H1 (cell line): ENCODE data around the gene DLG5. TPM values are rescaled to one million over a fixed set of nuclear protein-coding genes. Genes with fewer than 3 reads are reported as not detected.

ENCODE experiments used
- CTCF ChIA-PET: fragments of 300-600 bp; sonication (Branson Sonifier 250); formaldehyde crosslinking; loops from one replicate; lab custom pipeline; 2021; ENCODE audit not compliant: partially characterized antibody; lab: Charles Lee
- POLR2A ChIA-PET: fragments of 300-600 bp; sonication (Branson Sonifier 250); formaldehyde crosslinking; loops from one replicate; lab custom pipeline; 2021; ENCODE audit warnings: inconsistent platforms; ENCODE audit not compliant: partially characterized antibody; lab: Charles Lee
- DNase-seq, 2 experiments: peaks; one replicate each; pipeline versions ENCODE4 v3.0.0 to v3.0.0-alpha.2; 2010 to 2022; ENCODE audit warnings: low spot score in 2 of 2, low read depth in 1 of 2, mixed read lengths in 1 of 2
- FAIRE-seq: peaks from 2 replicates; lab custom pipeline; 2011; peaks lifted over from hg19 to GRCh38; lab: Jason Lieb, UNC
- H2AFZ ChIP-seq: 2 replicates; pipeline ENCODE4 v1.8.1; 2012; ENCODE audit warnings: low read length, inconsistent platforms
- H2AK5ac ChIP-seq: 2 replicates; pipeline ENCODE4 v1.6.1; 2013; ENCODE audit warnings: low read depth, low read length
- H2BK120ac ChIP-seq: replicated peaks from 2 replicates; pipeline ENCODE3; 2013; ENCODE audit warnings: low read depth, low read length, inconsistent platforms
- H2BK12ac ChIP-seq: 2 replicates; pipeline ENCODE4 v1.6.1; 2013; ENCODE audit warnings: low read depth, low read length
- H2BK15ac ChIP-seq: 2 replicates; pipeline ENCODE4 v1.6.1; 2013; ENCODE audit warnings: low read length
- H2BK20ac ChIP-seq: 2 replicates; pipeline ENCODE4 v1.6.1; 2013; ENCODE audit warnings: low read length
- H2BK5ac ChIP-seq: 2 replicates; pipeline ENCODE4 v1.6.1; 2013; ENCODE audit warnings: low read depth, low read length
- H3K14ac ChIP-seq: 2 replicates; pipeline ENCODE4 v1.6.1; 2013; ENCODE audit warnings: inconsistent platforms; ENCODE audit not compliant: insufficient read length
- H3K18ac ChIP-seq: 2 replicates; pipeline ENCODE4 v1.6.1; 2013; ENCODE audit warnings: low read length; ENCODE audit errors: extremely low read depth
- H3K23ac ChIP-seq: 2 replicates; pipeline ENCODE4 v1.6.1; 2013; ENCODE audit warnings: inconsistent platforms; ENCODE audit not compliant: insufficient read length
- H3K23me2 ChIP-seq: 2 replicates; pipeline ENCODE4 v1.6.1; 2013; ENCODE audit warnings: low read depth, low read length
- H3K27ac ChIP-seq: 2 replicates; pipeline ENCODE4 v1.6.1; 2011; ENCODE audit warnings: low read depth, low read length, inconsistent platforms
- H3K27me3 ChIP-seq, 4 experiments: replicated peaks in 1 of 4; 1 replicate in 1 of 4; 2 replicates in 3 of 4; pipeline versions ENCODE4 v1.6.1 to v1.8.1; 2011 to 2013; ENCODE audit warnings: low read length in 3 of 4, mild to moderate bottlenecking in 3 of 4, inconsistent platforms in 2 of 4, mixed read lengths in 2 of 4, moderate library complexity in 1 of 4; ENCODE audit not compliant: control insufficient read depth in 3 of 4, insufficient read depth in 3 of 4; ENCODE audit errors: extremely low read depth in 1 of 4
- H3K36me3 ChIP-seq, 4 experiments: 2 replicates each; pipeline versions ENCODE4 v1.6.1 to v1.8.1; 2011 to 2013; ENCODE audit warnings: mild to moderate bottlenecking in 4 of 4, low read length in 3 of 4, moderate library complexity in 2 of 4, control low read depth in 1 of 4, inconsistent platforms in 1 of 4; ENCODE audit not compliant: insufficient read depth in 4 of 4, control insufficient read depth in 2 of 4
- H3K4ac ChIP-seq: replicated peaks from 2 replicates; pipeline ENCODE3; 2013; ENCODE audit warnings: low read length, low read depth, mixed read lengths, inconsistent platforms; ENCODE audit not compliant: insufficient read length
- H3K4me1 ChIP-seq, 4 experiments: replicated peaks in 1 of 4; 1 replicate in 1 of 4; 2 replicates in 3 of 4; pipeline versions ENCODE4 v1.6.1 to v1.8.1; 2011 to 2013; ENCODE audit warnings: low read length in 3 of 4, inconsistent platforms in 2 of 4, mixed read lengths in 1 of 4; ENCODE audit not compliant: insufficient read depth in 4 of 4, control insufficient read depth in 3 of 4
- H3K4me2 ChIP-seq, 2 experiments: 2 replicates each; pipeline versions ENCODE4 v1.6.1 to v1.8.1; 2011 to 2013; ENCODE audit warnings: low read depth in 2 of 2, low read length in 2 of 2, control low read depth in 1 of 2, inconsistent platforms in 1 of 2, mild to moderate bottlenecking in 1 of 2; ENCODE audit not compliant: insufficient read depth in 1 of 2
- H3K4me3 ChIP-seq, 4 experiments: fragments of 200-600, 300-600 bp in 1 of 4; sonication (generic), shearing (Covaris generic), sonication (Bioruptor Twin) in 1 of 4; 2 replicates each; pipeline versions ENCODE4 v1.5.1 to v1.8.1; 2011 to 2016; ENCODE audit warnings: low read length in 4 of 4, low read depth in 3 of 4, control low read depth in 2 of 4, inconsistent platforms in 2 of 4, mild to moderate bottlenecking in 2 of 4, mixed read lengths in 1 of 4, moderate library complexity in 1 of 4; ENCODE audit not compliant: insufficient read depth in 2 of 4; ENCODE audit errors: extremely low read depth in 1 of 4
- H3K56ac ChIP-seq: replicated peaks from 2 replicates; pipeline ENCODE3; 2013; ENCODE audit warnings: low read depth, mild to moderate bottlenecking, mixed read lengths, low read length, inconsistent platforms; ENCODE audit not compliant: insufficient read length
- H3K79me1 ChIP-seq: 2 replicates; pipeline ENCODE4 v1.6.1; 2013; ENCODE audit warnings: low read depth, low read length, control low read depth
- H3K79me2 ChIP-seq, 2 experiments: 2 replicates each; pipeline versions ENCODE4 v1.6.1 to v1.8.1; 2012 to 2013; ENCODE audit warnings: low read length in 2 of 2, mild to moderate bottlenecking in 2 of 2, inconsistent platforms in 1 of 2; ENCODE audit not compliant: insufficient read depth in 2 of 2, control insufficient read depth in 1 of 2
- H3K9ac ChIP-seq, 4 experiments: replicated peaks in 1 of 4; 1 replicate in 1 of 4; 2 replicates in 3 of 4; pipeline versions ENCODE4 v1.6.1 to v1.8.1; 2011 to 2013; ENCODE audit warnings: low read depth in 3 of 4, low read length in 3 of 4, control low read depth in 2 of 4, mild to moderate bottlenecking in 2 of 4, moderate library complexity in 2 of 4, inconsistent platforms in 1 of 4; ENCODE audit errors: extremely low read depth in 1 of 4
- H3K9me3 ChIP-seq, 2 experiments: 2 replicates each; pipeline versions ENCODE4 v1.6.1 to v1.8.1; 2012 to 2013; ENCODE audit warnings: mild to moderate bottlenecking in 2 of 2, moderate library complexity in 2 of 2, control low read depth in 1 of 2, inconsistent platforms in 1 of 2, low read depth in 1 of 2, low read length in 1 of 2, mixed read lengths in 1 of 2; ENCODE audit not compliant: insufficient read depth in 2 of 2
- H4K20me1 ChIP-seq, 2 experiments: replicated peaks in 1 of 2; 2 replicates each; pipeline versions ENCODE3 to v1.8.1; 2011 to 2013; ENCODE audit warnings: inconsistent platforms in 2 of 2, low read length in 2 of 2, mild to moderate bottlenecking in 1 of 2; ENCODE audit not compliant: insufficient read depth in 2 of 2, control insufficient read depth in 1 of 2
- H4K5ac ChIP-seq: 2 replicates; pipeline ENCODE4 v1.6.1; 2013; ENCODE audit warnings: low read length, low read depth, mixed read lengths, inconsistent platforms; ENCODE audit not compliant: insufficient read length
- H4K8ac ChIP-seq: 2 replicates; pipeline ENCODE4 v1.8.0; 2013; ENCODE audit warnings: mild to moderate bottlenecking, moderate library complexity, low read length, inconsistent platforms; ENCODE audit not compliant: insufficient read depth; ENCODE audit errors: extremely low read depth
- H4K91ac ChIP-seq: replicated peaks from 2 replicates; pipeline ENCODE3; 2013; ENCODE audit warnings: low read length, mixed read lengths, inconsistent platforms; ENCODE audit not compliant: insufficient read length
- ATF2 ChIP-seq: IDR thresholded peaks from 2 replicates; pipeline ENCODE4 v1.6.1; 2012; ENCODE audit warnings: low read length, inconsistent platforms
- E2F6 ChIP-seq: IDR thresholded peaks from 2 replicates; pipeline ENCODE4 v1.6.1; 2012; ENCODE audit warnings: inconsistent platforms
- POLR2A ChIP-seq, 2 experiments: IDR thresholded peaks; 1 replicate in 1 of 2; 2 replicates in 1 of 2; pipeline ENCODE4 v1.6.1; 2011; ENCODE audit warnings: low read depth in 2 of 2, low read length in 2 of 2, mild to moderate bottlenecking in 2 of 2; ENCODE audit errors: control extremely low read depth in 1 of 2
- POLR2AphosphoS5 ChIP-seq: IDR thresholded peaks from 2 replicates; pipeline ENCODE4 v1.6.1; 2011; ENCODE audit warnings: low read depth, low read length
- RXRA ChIP-seq: IDR thresholded peaks from 2 replicates; pipeline ENCODE4 v1.6.1; 2011; ENCODE audit warnings: low read depth, mild to moderate bottlenecking, low read length, moderate library complexity; ENCODE audit not compliant: insufficient read depth
- SP1 ChIP-seq: IDR thresholded peaks from 2 replicates; pipeline ENCODE4 v1.6.1; 2011; ENCODE audit warnings: low read depth, low read length
- TAF7 ChIP-seq: optimal IDR thresholded peaks from 2 replicates; pipeline ENCODE3; 2011; ENCODE audit warnings: low read depth, mild to moderate bottlenecking, inconsistent platforms, low read length, moderate library complexity, borderline replicate concordance
- TEAD4 ChIP-seq: IDR thresholded peaks from 2 replicates; pipeline ENCODE4 v1.6.1; 2012; ENCODE audit warnings: low read depth, low read length, inconsistent platforms, mixed read lengths
- WGBS, 2 experiments: shearing (Covaris generic) in 1 of 2; methylation state at CpG; one replicate each; pipeline versions ENCODE4 v1.1.6 to v1.1.7; 2013 to 2015; ENCODE audit warnings: low lambda C conversion rate in 2 of 2, mixed read lengths in 2 of 2, inconsistent platforms in 1 of 2, low coverage in 1 of 2, missing lambda C conversion rate in 1 of 2; ENCODE audit not compliant: insufficient replicate concordance in 2 of 2, insufficient coverage in 1 of 2, insufficient read length in 1 of 2; ENCODE audit errors: extremely low coverage in 1 of 2, missing lambda C conversion rate in 1 of 2; 5-methylcytosine and 5-hydroxymethylcytosine counted together
- polyA plus RNA-seq, 7 experiments: library from polyadenylated mRNA; depleted of rRNA in 3 of 7; stranded (reverse) in 5 of 7; unstranded in 2 of 7; fragments of >200 nt in 5 of 7; fragments of 200-250 nt in 2 of 7; gene quantifications; 1 replicate in 5 of 7; 2 replicates in 1 of 7; 4 replicates in 1 of 7; pipeline versions ENCODE4 v1.2.1 to v1.2.3, GENCODE V29; 2011 to 2013; ENCODE audit warnings: missing spikeins in 2 of 7, mixed read lengths in 2 of 7
- total RNA-seq: library from RNA; stranded (reverse); fragmentation: NEBNext Ultra II Directional; extraction: Animal tissue kit (Norgen Biotek cat#: 25700); gene quantifications from 2 replicates; pipeline ENCODE4 v1.2.1, GENCODE V29; 2021

The DLG5 gene
- total and polyA plus RNA-seq, 2 of the 8 experiments (the other 6 are each of a cell fraction or from before 2014, with no cell fraction given) = 15.6 to 71.4 TPM

- no peak overlapping the region for H3K23ac ChIP-seq
- no peak for TF ChIP-seq RXRA
- TF ChIP-seq TEAD4 = no peak
- TF ChIP-seq POLR2AphosphoS5 = no peak
- TF ChIP-seq ATF2 = no peak
- TF ChIP-seq E2F6 = no peak
- no peak for TF ChIP-seq SP1
- TF ChIP-seq POLR2A (IDR thresholded peaks at IDR 0.05; ENCODE audit: control extremely low read depth in 1 of 2, low read depth in 2 of 2, low read length in 2 of 2) = no peak
- TF ChIP-seq TAF7 = no peak
- peak overlapping the region; percentile 49 for H4K91ac ChIP-seq
- peaks cover 11 to 25% (median 12%) of the 10 kb centered on the region in 4 experiments for H3K4me1 ChIP-seq
- POLR2A ChIA-PET = no interaction called here
- peaks cover 0 to 2% of the 10 kb centered on the region in 2 experiments for H4K20me1 ChIP-seq
- no peak overlapping the region; the same call in 1 of the 2 replicates for H4K8ac ChIP-seq
- H3K56ac ChIP-seq = no peak overlapping the region
- peaks cover 0 to 15% (median 1%) of the 10 kb centered on the region in 4 experiments; a peak in 3 of 8 replicates for H3K36me3 ChIP-seq
- peaks cover 0 to 5% of the 10 kb centered on the region in 2 experiments; a peak in 2 of 4 replicates for H3K79me2 ChIP-seq
- no peak overlapping the region for H2AFZ ChIP-seq
- H3K18ac ChIP-seq = peak overlapping the region; percentile 48
- H3K4me3 ChIP-seq = no peak overlapping the region
- no peak overlapping the region for H2BK120ac ChIP-seq
- CTCF ChIA-PET = interaction anchor here (0.7 to 5.5 kb wide), 5 partner anchors 12 to 117 kb away, joined by 3 to 64 read pairs (median 12); no protein-coding TSS in a partner anchor
- no peaks in the 10 kb centered on the region for H3K9me3 ChIP-seq
- FAIRE-seq (no peak), DNase-seq (no peak)
- 79% methylated on average over 10 of the region's 12 CpGs; no CpG with 5 or more reads in 1 of the 2 experiments for WGBS, 2 experiments
- H2BK20ac ChIP-seq = no peak overlapping the region
- H3K14ac ChIP-seq = no peak overlapping the region
- H2BK12ac ChIP-seq = peak overlapping the region; percentile 17; the same call in 1 of the 2 replicates
- peak overlapping the region; percentile 5; the same call in 1 of the 2 replicates for H2BK5ac ChIP-seq
- no peaks in the 10 kb centered on the region for H3K27me3 ChIP-seq
- H2BK15ac ChIP-seq = no peak overlapping the region
- peak overlapping the region in 1 of 2 experiments; percentile 5; a peak in 1 of 4 replicates for H3K4me2 ChIP-seq
- no peaks in the 10 kb centered on the region for H3K23me2 ChIP-seq
- H3K4ac ChIP-seq = no peak overlapping the region
- H3K9ac ChIP-seq = no peak overlapping the region
- no peak overlapping the region for H3K27ac ChIP-seq
- no peak overlapping the region for H4K5ac ChIP-seq
- peaks cover 2% of the 10 kb centered on the region for H3K79me1 ChIP-seq
- H2AK5ac ChIP-seq = no peak overlapping the region
Measured at GRCh38 chr10:77849039-77849664, 77.4 kb downstream of the DLG5 start.
